Cardiac fibroblast (primary cell): Measurements from ENCODE around the gene PDZD2.

Experiments
- DNase-seq, 2 donors: peaks; one replicate each; pipeline versions ENCODE4 v3.0.0 to v3.0.0-alpha.2; 2010; ENCODE audit warnings: low read depth in 2 of 2
- H3K4me3 ChIP-seq, 2 donors: replicated peaks in 1 of 2; 1 replicate in 1 of 2; 2 replicates in 1 of 2; pipeline ENCODE4 v1.5.1; 2011; ENCODE audit warnings: low read depth in 2 of 2, low read length in 2 of 2, mild to moderate bottlenecking in 2 of 2, moderate library complexity in 1 of 2
- CTCF ChIP-seq: IDR thresholded peaks from one replicate; pipeline ENCODE4 v1.5.1; 2011; ENCODE audit warnings: low read depth, mild to moderate bottlenecking, low read length, inconsistent platforms

Gene PDZD2

DNA sequence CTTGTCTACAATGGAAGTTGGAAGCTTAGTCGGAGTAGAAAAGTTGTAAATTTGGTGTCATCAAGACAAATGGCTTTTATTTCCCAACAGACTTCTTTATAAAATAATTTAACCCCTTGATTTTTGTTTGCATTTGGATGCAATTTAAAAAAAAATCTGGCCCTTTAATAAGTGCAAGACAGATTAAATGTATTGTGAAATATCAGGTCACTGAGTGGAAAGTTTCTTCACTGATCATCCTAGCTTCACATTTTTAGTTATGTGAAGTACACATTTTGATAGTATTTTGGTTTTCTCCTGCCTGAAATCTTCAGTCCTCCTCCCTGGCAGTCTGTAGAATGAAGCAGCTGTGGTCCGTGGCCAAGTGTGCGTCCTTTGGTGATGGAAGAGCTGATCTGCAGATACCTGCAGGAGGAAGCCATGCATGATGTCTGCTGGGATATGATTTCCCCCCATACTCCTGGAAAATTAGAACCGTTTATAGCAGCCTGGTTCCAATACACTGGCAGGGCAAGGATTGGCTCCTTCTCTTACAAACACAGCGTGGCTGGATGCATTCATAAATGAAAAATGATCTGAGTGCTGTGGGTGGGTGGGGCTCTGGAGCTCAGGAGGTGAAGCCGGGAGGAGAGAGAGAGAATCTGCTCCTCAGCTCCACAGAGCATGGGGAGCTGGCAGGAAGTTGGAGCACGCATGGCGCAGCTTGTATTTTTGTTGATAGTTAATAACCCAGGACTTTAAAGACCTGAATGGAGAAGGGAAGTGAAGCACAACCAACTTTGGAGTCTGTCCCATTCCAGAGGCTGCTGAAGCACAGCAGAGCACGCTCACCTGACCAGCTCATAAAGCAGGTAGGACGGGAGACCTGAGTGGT lies 296.8 kb downstream of the PDZD2 start:
- TF ChIP-seq CTCF = no peak
- H3K4me3 ChIP-seq = no peak overlapping the region
- DNase-seq = peak; percentile 12 to 17

- no peak overlapping the region for H3K4me3 ChIP-seq
- DNase-seq = peak in 1 of 2 donors; percentile 14
- no peak for TF ChIP-seq CTCF
Measured at GRCh38 chr5:31936683-31937082, 297.8 kb downstream of the PDZD2 start.

DNA sequence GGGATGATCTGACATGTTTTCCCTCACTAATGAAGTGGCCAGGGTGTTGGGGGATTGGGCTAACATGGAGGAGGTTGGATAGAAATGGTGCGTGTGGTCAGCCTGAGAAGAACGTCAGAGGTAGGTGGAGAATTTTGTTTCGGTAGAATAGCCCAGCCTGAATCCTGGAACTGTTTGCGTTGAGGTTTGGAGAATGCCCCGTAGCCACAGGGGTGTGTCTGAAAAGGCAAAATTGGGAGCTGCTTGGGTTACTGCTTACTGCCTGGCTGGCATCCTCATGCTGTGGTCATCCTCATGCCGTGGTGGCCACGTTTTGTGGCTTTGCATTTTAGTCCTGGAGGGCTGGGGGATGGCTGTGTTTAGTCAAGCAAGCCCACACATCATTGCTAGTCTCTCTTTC lies 298.3 kb downstream of the PDZD2 start:
- no peak overlapping the region for H3K4me3 ChIP-seq
- TF ChIP-seq CTCF = no peak
- DNase-seq = no peak

- no peak overlapping the region for H3K4me3 ChIP-seq
- DNase-seq = no peak
- TF ChIP-seq CTCF = no peak
Measured at GRCh38 chr5:31937703-31938102, 298.8 kb downstream of the PDZD2 start.

DNA sequence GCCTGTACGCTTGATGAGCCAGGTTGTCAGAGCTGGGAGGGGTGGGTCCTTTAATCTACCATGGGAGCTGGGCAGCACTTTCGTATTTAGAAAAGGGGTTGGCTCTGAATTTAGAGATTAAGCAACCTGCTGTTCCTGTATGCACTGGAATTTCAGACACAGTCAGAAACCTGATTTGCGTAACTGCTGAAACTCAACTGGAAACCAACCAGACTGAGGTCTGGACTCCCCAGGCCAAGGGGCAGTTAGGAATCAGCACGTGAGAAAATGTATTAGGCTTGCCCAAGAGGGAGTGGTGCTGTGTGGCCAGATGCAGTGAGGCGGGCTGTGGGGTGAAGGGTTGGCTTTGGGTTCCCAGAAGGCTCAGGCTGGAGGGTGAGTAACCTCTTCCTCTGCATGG lies 300.2 kb downstream of the PDZD2 start:
- no peak overlapping the region for H3K4me3 ChIP-seq
- TF ChIP-seq CTCF = no peak
- peak; percentile 10 to 36 for DNase-seq

DNA sequence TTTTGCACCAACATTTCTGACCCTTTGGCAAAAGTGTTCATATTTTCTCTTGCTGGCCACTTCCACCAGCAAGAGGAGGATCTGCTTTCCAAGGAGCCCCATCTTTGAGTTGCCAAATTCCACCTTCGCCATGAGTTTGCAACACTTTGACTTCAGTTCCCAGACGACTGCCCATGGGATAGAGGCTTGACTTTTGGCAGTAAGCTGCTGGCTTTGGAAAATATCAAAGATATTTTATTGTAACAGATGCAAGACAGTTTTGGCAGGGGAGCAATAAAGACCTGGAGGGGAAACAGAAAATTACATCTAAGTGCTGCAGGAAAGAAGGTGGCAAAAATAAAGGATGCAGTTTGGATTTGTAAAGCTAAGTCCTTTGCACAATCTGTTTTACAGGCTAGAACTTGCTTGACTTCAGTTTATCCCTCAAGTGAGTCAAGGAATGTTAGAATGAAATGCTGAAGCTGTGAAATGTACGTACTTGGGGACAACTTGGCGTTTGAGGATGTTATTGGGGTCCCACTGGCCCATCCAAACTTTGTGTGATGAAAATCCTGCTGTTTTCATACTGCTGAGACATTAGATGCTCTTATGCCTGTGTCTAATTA lies 302.3 kb downstream of the PDZD2 start:
- no peak for TF ChIP-seq CTCF
- H3K4me3 ChIP-seq = no peak overlapping the region
- no peak for DNase-seq
